IPS DF 6.9 (cell line): ENCODE results near the gene PARD3.

Experiments used
- DNase-seq: peaks from one replicate; pipeline ENCODE4 v3.0.0-alpha.2; 2013; ENCODE audit warnings: low read depth, low spot score
- H3K27ac ChIP-seq: one replicate; pipeline ENCODE4 v1.5.1; 2013; ENCODE audit warnings: low read length, control low read depth
- H3K27me3 ChIP-seq: 2 replicates; pipeline ENCODE4 v1.6.1; 2013; ENCODE audit warnings: mild to moderate bottlenecking, low read length; ENCODE audit not compliant: control insufficient read depth, insufficient read depth
- H3K36me3 ChIP-seq: 2 replicates; pipeline ENCODE4 v1.6.1; 2013; ENCODE audit warnings: low read length; ENCODE audit not compliant: control insufficient read depth, insufficient read depth
- H3K4me1 ChIP-seq: 2 replicates; pipeline ENCODE4 v1.6.1; 2013; ENCODE audit warnings: low read length; ENCODE audit not compliant: control insufficient read depth, insufficient read depth
- H3K4me3 ChIP-seq: 2 replicates; pipeline ENCODE4 v1.5.1; 2013; ENCODE audit warnings: mild to moderate bottlenecking, low read length
- H3K9me3 ChIP-seq: 2 replicates; pipeline ENCODE4 v1.6.1; 2013; ENCODE audit warnings: low read length, inconsistent platforms; ENCODE audit not compliant: control insufficient read depth, insufficient read depth
- WGBS: extraction: QIAGEN DNeasy Blood & Tissue Kit; methylation state at CpG from one replicate; pipeline ENCODE4 v1.1.7; 2013; ENCODE audit warnings: mixed read lengths, missing lambda C conversion rate; ENCODE audit not compliant: insufficient read length, insufficient coverage; 5-methylcytosine and 5-hydroxymethylcytosine counted together

The PARD3 gene

GRCh38 chr10:34229917-34230316, 585.2 kb downstream of the PARD3 start:
- Histone ChIP-seq H3K4me3 (no peak overlapping the region), H3K9me3 (no peaks in the 10 kb centered on the region), H3K27me3 (no peaks in the 10 kb centered on the region), H3K36me3 (no peaks in the 10 kb centered on the region), H3K4me1 (no peaks in the 10 kb centered on the region), H3K27ac (no peak overlapping the region)
- WGBS, result no CpG with 5 or more reads among the region's 3 CpGs
- no peak for DNase-seq

DNA sequence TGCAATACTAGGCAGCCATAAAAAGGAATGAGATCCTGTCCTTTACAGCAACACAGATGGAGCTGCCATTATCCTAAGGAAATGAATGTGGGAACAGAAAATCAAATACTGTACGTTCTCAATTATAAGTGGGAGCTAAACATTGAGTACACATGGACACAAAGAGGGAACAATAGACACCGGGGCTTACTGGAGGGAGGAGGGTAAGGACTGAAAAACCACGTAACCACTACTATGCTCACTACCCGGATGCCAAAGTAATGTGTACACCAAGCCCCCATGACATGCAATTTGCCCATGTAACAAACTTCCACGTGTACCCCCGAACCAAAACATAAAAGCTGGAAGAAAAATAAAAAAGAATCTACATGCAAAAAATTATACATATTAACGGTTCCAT, 587.0 kb downstream of the PARD3 start:
- Histone ChIP-seq H3K4me1 (no peaks in the 10 kb centered on the region), H3K27ac (no peak overlapping the region), H3K9me3 (no peaks in the 10 kb centered on the region), H3K4me3 (no peak overlapping the region), H3K27me3 (no peaks in the 10 kb centered on the region), H3K36me3 (no peaks in the 10 kb centered on the region)
- WGBS, result no CpG with 5 or more reads among the region's 7 CpGs
- no peak for DNase-seq

DNA sequence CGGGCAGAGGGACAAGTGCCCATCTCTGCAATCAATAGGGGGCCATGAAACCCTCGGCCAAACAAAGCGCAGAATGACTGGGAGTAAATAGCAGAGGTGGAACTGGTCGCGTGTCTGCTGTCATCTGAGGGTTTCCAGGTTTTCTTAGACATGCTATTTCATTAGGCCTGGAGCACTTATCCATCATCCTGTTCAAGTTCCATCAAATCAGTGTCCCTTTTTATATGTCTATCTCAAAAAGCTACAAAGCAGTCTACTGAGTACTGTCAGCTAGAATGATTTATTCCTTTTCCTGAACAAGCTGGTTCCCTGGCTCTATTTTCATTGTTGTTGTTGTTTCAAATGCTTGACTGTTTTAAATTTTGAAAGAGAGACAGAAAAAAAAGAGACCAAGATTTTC, 590.5 kb downstream of the PARD3 start:
- no peaks in the 10 kb centered on the region for H3K27me3 ChIP-seq
- H3K27ac ChIP-seq, result no peak overlapping the region
- no peak for DNase-seq
- no peaks in the 10 kb centered on the region for H3K36me3 ChIP-seq
- H3K9me3 ChIP-seq, result no peaks in the 10 kb centered on the region
- no peaks in the 10 kb centered on the region for H3K4me1 ChIP-seq
- no peak overlapping the region for H3K4me3 ChIP-seq
- WGBS, result no CpG with 5 or more reads among the region's 5 CpGs

GRCh38 chr10:34223658-34224057, 591.4 kb downstream of the PARD3 start:
- Histone ChIP-seq H3K27me3 (no peaks in the 10 kb centered on the region), H3K27ac (no peak overlapping the region), H3K4me3 (no peak overlapping the region), H3K9me3 (no peaks in the 10 kb centered on the region), H3K36me3 (no peaks in the 10 kb centered on the region), H3K4me1 (no peaks in the 10 kb centered on the region)
- no CpG with 5 or more reads among the region's 1 CpG for WGBS
- DNase-seq, result no peak

DNA sequence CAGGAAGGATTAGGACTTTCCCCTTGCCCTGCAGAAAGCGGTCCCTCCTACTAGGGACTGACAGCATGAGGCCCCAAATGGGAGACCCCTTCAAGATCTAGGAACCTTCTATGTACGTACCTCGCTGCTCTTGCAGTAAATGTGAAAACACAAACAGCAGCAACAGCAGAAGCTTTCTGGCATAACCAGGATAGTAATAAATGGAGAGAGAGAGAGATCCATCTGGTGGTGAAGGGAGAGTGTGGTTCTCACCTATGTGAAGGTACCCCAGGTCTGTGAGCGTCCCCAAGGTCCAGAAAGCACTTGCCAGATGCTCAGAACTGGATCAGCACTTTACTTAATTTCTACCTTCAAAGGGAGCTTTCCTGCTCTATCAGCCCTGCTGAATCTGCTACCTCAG, 592.7 kb downstream of the PARD3 start:
- Histone ChIP-seq H3K4me1 (no peaks in the 10 kb centered on the region), H3K27ac (no peak overlapping the region), H3K4me3 (no peak overlapping the region), H3K27me3 (no peaks in the 10 kb centered on the region), H3K36me3 (no peaks in the 10 kb centered on the region), H3K9me3 (no peaks in the 10 kb centered on the region)
- WGBS, result no CpG with 5 or more reads among the region's 4 CpGs
- no peak for DNase-seq

- Histone ChIP-seq H3K4me1 (no peaks in the 10 kb centered on the region), H3K36me3 (no peaks in the 10 kb centered on the region), H3K27me3 (no peaks in the 10 kb centered on the region), H3K27ac (no peak overlapping the region), H3K9me3 (no peaks in the 10 kb centered on the region), H3K4me3 (no peak overlapping the region)
- DNase-seq, result no peak
- WGBS, result no CpG with 5 or more reads among the region's 10 CpGs
Observed at GRCh38 chr10:34219753-34220548, 595.1 kb downstream of the PARD3 start.

- no peaks in the 10 kb centered on the region for H3K9me3 ChIP-seq
- DNase-seq, result no peak
- no peaks in the 10 kb centered on the region for H3K36me3 ChIP-seq
- H3K4me3 ChIP-seq, result no peak overlapping the region
- no peaks in the 10 kb centered on the region for H3K27me3 ChIP-seq
- H3K27ac ChIP-seq, result no peak overlapping the region
- H3K4me1 ChIP-seq, result no peaks in the 10 kb centered on the region
- WGBS, result no CpG with 5 or more reads among the region's 7 CpGs
Observed at GRCh38 chr10:34217524-34217923, 597.6 kb downstream of the PARD3 start.

- Histone ChIP-seq H3K4me3 (no peak overlapping the region), H3K9me3 (no peaks in the 10 kb centered on the region), H3K4me1 (no peaks in the 10 kb centered on the region), H3K27ac (no peak overlapping the region), H3K27me3 (no peaks in the 10 kb centered on the region), H3K36me3 (no peaks in the 10 kb centered on the region)
- no CpG with 5 or more reads among the region's 2 CpGs for WGBS
- DNase-seq, result no peak
Observed at GRCh38 chr10:34216348-34216945, 598.6 kb downstream of the PARD3 start.

DNA sequence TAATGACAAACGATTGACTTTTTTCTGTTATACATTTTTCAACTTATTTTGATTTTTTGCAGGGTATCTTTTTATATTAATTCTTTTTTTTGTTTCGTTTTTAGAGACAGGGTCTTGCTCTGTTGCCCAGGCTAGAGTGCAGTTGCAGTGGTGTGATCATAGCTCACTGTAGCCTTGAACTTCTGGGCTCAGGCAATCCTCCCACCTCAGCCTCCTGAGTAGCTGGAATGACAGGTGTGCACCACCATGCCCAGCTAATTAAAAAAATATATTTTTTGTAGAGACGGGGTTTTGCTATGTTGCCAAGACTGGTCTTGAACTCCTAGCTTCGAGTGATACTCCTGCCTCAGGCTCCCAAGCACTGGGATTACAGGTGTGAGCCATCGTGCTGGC, 601.3 kb downstream of the PARD3 start:
- H3K36me3 ChIP-seq, result no peaks in the 10 kb centered on the region
- H3K27me3 ChIP-seq, result no peaks in the 10 kb centered on the region
- H3K9me3 ChIP-seq, result no peaks in the 10 kb centered on the region
- H3K27ac ChIP-seq, result no peak overlapping the region
- no peak for DNase-seq
- WGBS, result no CpG with 5 or more reads among the region's 5 CpGs
- H3K4me1 ChIP-seq, result no peaks in the 10 kb centered on the region
- no peak overlapping the region for H3K4me3 ChIP-seq

DNA sequence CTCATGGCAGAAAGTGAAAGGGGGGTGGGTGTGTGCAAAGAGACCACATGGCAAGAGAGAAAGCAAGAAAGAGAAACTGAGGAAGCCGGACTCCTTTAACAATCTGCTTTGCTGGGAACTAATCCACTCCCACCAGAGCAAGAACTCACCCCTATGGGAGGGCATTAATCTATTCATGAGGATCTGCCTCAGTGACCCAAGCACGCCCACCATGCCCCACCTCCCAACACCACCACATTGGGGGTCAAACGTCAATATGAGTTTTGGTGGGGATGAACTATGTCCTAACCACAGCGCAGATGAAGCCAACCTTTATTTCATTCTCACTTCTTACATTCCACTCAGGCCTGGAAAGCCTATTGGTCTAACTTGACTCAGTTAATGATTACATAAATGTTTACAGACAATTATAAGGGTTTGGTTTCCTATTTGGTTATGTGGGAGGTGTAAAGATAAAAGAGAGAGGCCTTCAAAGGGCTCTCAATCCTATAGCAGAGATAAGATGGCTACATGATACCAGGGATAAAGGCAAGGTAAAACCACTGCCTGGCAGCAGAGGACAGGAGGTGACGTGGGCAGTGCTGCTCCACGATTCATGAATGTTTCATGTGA, 601.8 kb downstream of the PARD3 start:
- Histone ChIP-seq H3K9me3 (no peaks in the 10 kb centered on the region), H3K27ac (no peak overlapping the region), H3K36me3 (no peaks in the 10 kb centered on the region), H3K4me1 (no peaks in the 10 kb centered on the region), H3K27me3 (no peaks in the 10 kb centered on the region), H3K4me3 (no peak overlapping the region)
- WGBS, result no CpG with 5 or more reads among the region's 6 CpGs
- DNase-seq, result no peak
